SK-N-MC (cell line): ENCODE results near the gene KDM2A.

Experiments used
- EZH2 ChIP-seq: fragments of 200-600 bp; sonication (generic); IDR thresholded peaks from one replicate; pipeline ENCODE4 v1.6.1; 2017; ENCODE audit warnings: antibody characterized with exemption
- FOXP2 ChIP-seq: optimal IDR thresholded peaks from 2 replicates; pipeline ENCODE3; 2011; ENCODE audit warnings: mild to moderate bottlenecking, moderate library complexity; ENCODE audit not compliant: insufficient read depth; ENCODE audit errors: extremely low read length, control extremely low read depth

DNA sequence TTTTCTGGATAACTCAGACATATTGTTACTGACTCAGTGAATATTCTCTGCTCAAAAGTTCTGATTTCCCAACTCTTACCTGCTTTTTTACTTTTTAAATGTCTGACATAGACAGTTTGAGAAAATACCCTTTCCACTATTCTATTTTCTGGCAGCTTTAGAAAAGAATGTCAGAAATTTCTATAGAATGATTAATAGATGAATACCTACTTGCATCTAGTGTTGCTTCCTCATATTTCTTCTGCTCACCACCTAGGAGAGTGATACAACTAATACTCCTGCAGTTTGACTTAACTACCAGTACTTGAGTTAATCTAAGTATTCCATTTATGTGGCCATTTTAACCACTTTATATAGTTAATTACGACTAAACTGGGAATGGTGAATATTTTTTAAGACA, 55.2 kb downstream of the KDM2A start:
- TF ChIP-seq FOXP2 (no peak), EZH2 (no peak)
